CD14-positive monocyte (primary cell): ENCODE results near the gene HIGD2B. TPM values are rescaled to one million over a fixed set of nuclear protein-coding genes. Genes with fewer than 3 reads are reported as not detected.
A peak's percentile ranks its signal among the peaks of the same experiment; 100 is the strongest.

ENCODE experiments used
- DNase-seq, 3 donors: peaks; one replicate each; pipeline ENCODE4 v3.0.0-alpha.2; 2011 to 2022
- H2AFZ ChIP-seq: 2 replicates; pipeline ENCODE4 v1.6.0; 2012; ENCODE audit warnings: mild to moderate bottlenecking, low read depth, low read length, inconsistent platforms; ENCODE audit not compliant: insufficient read depth, poor library complexity, severe bottlenecking
- H3K27ac ChIP-seq, 2 donors: 1 replicate in 1 of 2; 2 replicates in 1 of 2; pipeline ENCODE4 v1.5.1; 2012 to 2013; ENCODE audit warnings: low read length in 2 of 2, control low read depth in 1 of 2, inconsistent platforms in 1 of 2, low read depth in 1 of 2, mild to moderate bottlenecking in 1 of 2
- H3K27me3 ChIP-seq, 2 donors: one replicate each; pipeline versions ENCODE4 v1.6.0 to v1.6.1; 2011 to 2013; ENCODE audit warnings: low read length in 2 of 2; ENCODE audit not compliant: control insufficient read depth in 2 of 2, insufficient read depth in 2 of 2
- H3K36me3 ChIP-seq, 2 donors: replicated peaks in 1 of 2; 1 replicate in 1 of 2; 2 replicates in 1 of 2; pipeline versions ENCODE4 v1.5.1 to v1.6.1; 2012 to 2013; ENCODE audit warnings: low read length in 2 of 2, control low read depth in 1 of 2, inconsistent platforms in 1 of 2, mild to moderate bottlenecking in 1 of 2; ENCODE audit not compliant: insufficient read depth in 2 of 2, control insufficient read depth in 1 of 2
- H3K4me1 ChIP-seq, 2 donors: 1 replicate in 1 of 2; 2 replicates in 1 of 2; pipeline versions ENCODE4 v1.5.1 to v1.6.1; 2012 to 2013; ENCODE audit warnings: low read length in 2 of 2, control low read depth in 1 of 2, inconsistent platforms in 1 of 2, mild to moderate bottlenecking in 1 of 2, moderate library complexity in 1 of 2; ENCODE audit not compliant: insufficient read depth in 2 of 2, control insufficient read depth in 1 of 2
- H3K4me2 ChIP-seq: replicated peaks from 2 replicates; pipeline ENCODE3; 2012; ENCODE audit warnings: low read length, moderate library complexity, mild to moderate bottlenecking; ENCODE audit not compliant: poor library complexity, severe bottlenecking; ENCODE audit errors: extremely low read depth
- H3K4me3 ChIP-seq, 3 experiments: fragments of 200-600 bp in 1 of 3; sonication (generic) in 1 of 3; replicated peaks in 1 of 3; 1 replicate in 2 of 3; 2 replicates in 1 of 3; pipeline ENCODE4 v1.5.1; 2011 to 2013; ENCODE audit warnings: low read length in 3 of 3, mild to moderate bottlenecking in 3 of 3, control low read depth in 2 of 3, low read depth in 2 of 3, inconsistent platforms in 1 of 3, moderate library complexity in 1 of 3
- H3K79me2 ChIP-seq: 2 replicates; pipeline ENCODE4 v1.6.0; 2012; ENCODE audit warnings: mild to moderate bottlenecking, control low read depth, inconsistent platforms, low read length, moderate library complexity; ENCODE audit not compliant: insufficient read depth
- H3K9ac ChIP-seq: 2 replicates; pipeline ENCODE4 v1.6.0; 2017; ENCODE audit warnings: low read length, mild to moderate bottlenecking; ENCODE audit not compliant: insufficient read depth, poor library complexity, severe bottlenecking
- H3K9me3 ChIP-seq, 2 donors: replicated peaks in 1 of 2; 1 replicate in 1 of 2; 2 replicates in 1 of 2; pipeline versions ENCODE4 v1.5.1 to v1.6.1; 2012 to 2013; ENCODE audit warnings: low read length in 2 of 2, control low read depth in 1 of 2; ENCODE audit not compliant: control insufficient read depth in 1 of 2, insufficient read depth in 1 of 2
- H4K20me1 ChIP-seq: 2 replicates; pipeline ENCODE4 v1.6.0; 2012; ENCODE audit warnings: mild to moderate bottlenecking, low read length, control low read depth, moderate library complexity; ENCODE audit not compliant: insufficient read depth
- H3K27ac Mint-ChIP-seq, 7 donors: one replicate each; pipeline ENCODE4 v1.8.0; 2020; ENCODE audit warnings: mild to moderate bottlenecking in 7 of 7, mixed read lengths in 7 of 7, moderate library complexity in 6 of 7, inconsistent platforms in 2 of 7
- H3K27me3 Mint-ChIP-seq, 3 donors: one replicate each; pipeline ENCODE4 v1.8.0; 2021 to 2022; ENCODE audit warnings: low read depth in 3 of 3, mild to moderate bottlenecking in 3 of 3, mixed read lengths in 3 of 3, moderate library complexity in 3 of 3, inconsistent platforms in 1 of 3
- H3K36me3 Mint-ChIP-seq, 2 donors: one replicate each; pipeline ENCODE4 v1.8.0; 2020; ENCODE audit warnings: mixed read lengths in 2 of 2, inconsistent platforms in 1 of 2, mild to moderate bottlenecking in 1 of 2
- H3K4me1 Mint-ChIP-seq: one replicate; pipeline ENCODE4 v1.8.0; 2020; ENCODE audit warnings: mild to moderate bottlenecking, mixed read lengths
- H3K4me3 Mint-ChIP-seq, 2 donors: one replicate each; pipeline ENCODE4 v1.8.0; 2020; ENCODE audit warnings: mild to moderate bottlenecking in 2 of 2, mixed read lengths in 2 of 2, moderate library complexity in 1 of 2
- H3K9me3 Mint-ChIP-seq, 7 donors: one replicate each; pipeline ENCODE4 v1.8.0; 2020 to 2022; ENCODE audit warnings: mixed read lengths in 7 of 7, mild to moderate bottlenecking in 6 of 7, moderate library complexity in 6 of 7, inconsistent platforms in 2 of 7
- WGBS: methylation state at CpG from one replicate; pipeline ENCODE4 v1.1.5; 2013; ENCODE audit warnings: missing lambda C conversion rate; ENCODE audit not compliant: insufficient coverage; 5-methylcytosine and 5-hydroxymethylcytosine counted together
- intact Hi-C, 2 donors: fragments of 100-400 bp; cut with micrococcal nuclease; formaldehyde crosslinking; loops; one replicate each; pipeline versions ENCODE4 v1.15.0 to v1.15.1; 2023
- polyA plus RNA-seq, 3 donors: library from polyadenylated mRNA; depleted of rRNA in 1 of 3; unstranded in 2 of 3; stranded (reverse) in 1 of 3; fragments of 300-500 nt in 2 of 3; fragments of >200 nt in 1 of 3; fragmentation: Illumina TruSeq in 2 of 3; gene quantifications; 1 replicate in 2 of 3; 2 replicates in 1 of 3; pipeline ENCODE4 v1.2.3, GENCODE V29; 2012 to 2021
- TF ChIP-seq, protein P1 (sequence below): fragments of 200-600 bp; IDR thresholded peaks from one replicate; pipeline ENCODE4 v1.8.0; 2022; ENCODE audit warnings: antibody characterized with exemption, mild to moderate bottlenecking

The HIGD2B gene
- polyA plus RNA-seq, 3 donors, result not detected

DNA sequence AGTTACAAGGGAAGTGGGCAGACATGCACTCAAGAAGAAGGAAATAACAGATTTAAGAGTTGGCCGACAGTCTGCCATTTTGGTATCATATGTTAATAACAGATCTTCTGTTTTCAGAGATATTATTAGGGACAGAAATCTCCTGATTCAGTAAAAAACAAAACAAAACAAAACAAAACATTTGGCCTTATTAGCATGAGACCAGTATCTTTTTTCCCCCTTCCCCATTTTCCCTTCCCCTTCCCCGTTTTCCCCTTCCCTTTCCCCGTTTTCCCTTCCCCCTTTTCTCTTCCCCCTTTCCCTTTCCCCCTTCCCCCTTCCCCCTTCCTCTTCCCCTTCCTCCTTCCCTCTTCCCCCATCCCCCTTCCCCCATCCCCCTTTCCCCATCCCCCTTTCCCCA is 39.5 kb upstream of the HIGD2B start:
- no peak overlapping the region for H3K4me3 ChIP-seq
- H3K4me2 ChIP-seq, result no peak overlapping the region
- Mint-ChIP-seq H3K4me3 (no peak overlapping the region), H3K9me3 (peaks cover 0 to 1% (median 0%) of the 10 kb centered on the region in 7 donors), H3K4me1 (no peaks in the 10 kb centered on the region), H3K27ac (peak overlapping the region in 1 of 7 donors; percentile 31), H3K27me3 (peaks cover 0 to 2% (median 0%) of the 10 kb centered on the region in 3 donors), H3K36me3 (peaks cover 0 to 4% of the 10 kb centered on the region in 2 donors)
- H3K27ac ChIP-seq, result no peak overlapping the region
- H3K27me3 ChIP-seq, result no peaks in the 10 kb centered on the region
- H4K20me1 ChIP-seq, result no peaks in the 10 kb centered on the region
- no peaks in the 10 kb centered on the region for H3K9me3 ChIP-seq
- DNase-seq, result no peak
- no peak overlapping the region for H2AFZ ChIP-seq
- no peaks in the 10 kb centered on the region for H3K79me2 ChIP-seq
- intact Hi-C loops, result loop anchor here in 1 of 2 donors (10.0 kb wide), 1 partner anchor 359 kb away; no protein-coding TSS in a partner anchor
- no peaks in the 10 kb centered on the region for H3K4me1 ChIP-seq
- H3K9ac ChIP-seq, result no peak overlapping the region
- no CpG with 5 or more reads among the region's 3 CpGs for WGBS
- no peaks in the 10 kb centered on the region for H3K36me3 ChIP-seq
- TF ChIP-seq, protein P1, sequence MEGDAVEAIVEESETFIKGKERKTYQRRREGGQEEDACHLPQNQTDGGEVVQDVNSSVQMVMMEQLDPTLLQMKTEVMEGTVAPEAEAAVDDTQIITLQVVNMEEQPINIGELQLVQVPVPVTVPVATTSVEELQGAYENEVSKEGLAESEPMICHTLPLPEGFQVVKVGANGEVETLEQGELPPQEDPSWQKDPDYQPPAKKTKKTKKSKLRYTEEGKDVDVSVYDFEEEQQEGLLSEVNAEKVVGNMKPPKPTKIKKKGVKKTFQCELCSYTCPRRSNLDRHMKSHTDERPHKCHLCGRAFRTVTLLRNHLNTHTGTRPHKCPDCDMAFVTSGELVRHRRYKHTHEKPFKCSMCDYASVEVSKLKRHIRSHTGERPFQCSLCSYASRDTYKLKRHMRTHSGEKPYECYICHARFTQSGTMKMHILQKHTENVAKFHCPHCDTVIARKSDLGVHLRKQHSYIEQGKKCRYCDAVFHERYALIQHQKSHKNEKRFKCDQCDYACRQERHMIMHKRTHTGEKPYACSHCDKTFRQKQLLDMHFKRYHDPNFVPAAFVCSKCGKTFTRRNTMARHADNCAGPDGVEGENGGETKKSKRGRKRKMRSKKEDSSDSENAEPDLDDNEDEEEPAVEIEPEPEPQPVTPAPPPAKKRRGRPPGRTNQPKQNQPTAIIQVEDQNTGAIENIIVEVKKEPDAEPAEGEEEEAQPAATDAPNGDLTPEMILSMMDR, result no peak

DNA sequence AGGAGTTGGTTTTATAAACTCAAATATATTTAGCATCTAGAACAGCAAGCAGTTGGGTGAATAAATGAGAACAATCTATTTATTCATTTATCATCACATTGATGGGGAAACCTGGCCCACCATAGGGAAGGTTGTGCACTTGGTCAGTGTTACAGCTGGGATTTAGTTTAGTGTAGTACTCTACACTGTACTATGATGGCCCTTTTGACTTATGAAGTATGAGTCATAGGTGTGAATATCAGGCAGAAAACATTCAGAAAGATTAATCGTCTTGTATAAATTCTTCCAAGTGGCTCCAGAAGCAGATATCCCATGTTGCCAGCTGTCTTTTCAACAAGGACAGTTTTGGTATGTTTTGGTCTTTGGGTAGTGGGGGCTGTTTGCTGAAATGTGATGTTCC is 38.0 kb upstream of the HIGD2B start:
- Mint-ChIP-seq H3K27ac (no peak overlapping the region), H3K27me3 (peaks cover 0 to 4% (median 2%) of the 10 kb centered on the region in 3 donors), H3K9me3 (peaks cover 0 to 1% (median 0%) of the 10 kb centered on the region in 7 donors), H3K4me3 (no peak overlapping the region), H3K36me3 (peaks cover 0 to 4% of the 10 kb centered on the region in 2 donors), H3K4me1 (no peaks in the 10 kb centered on the region)
- H3K9ac ChIP-seq, result no peak overlapping the region
- no peaks in the 10 kb centered on the region for H3K36me3 ChIP-seq
- intact Hi-C loops, result loop anchor here (5.0 to 10.0 kb wide), 2 partner anchors 361 to 548 kb away; no protein-coding TSS in a partner anchor
- no CpG with 5 or more reads among the region's 1 CpG for WGBS
- H3K9me3 ChIP-seq, result no peaks in the 10 kb centered on the region
- H4K20me1 ChIP-seq, result no peaks in the 10 kb centered on the region
- TF ChIP-seq, protein P1, result no peak
- no peaks in the 10 kb centered on the region for H3K27me3 ChIP-seq
- no peak overlapping the region for H3K4me3 ChIP-seq
- no peak overlapping the region for H3K4me2 ChIP-seq
- no peaks in the 10 kb centered on the region for H3K4me1 ChIP-seq
- no peak overlapping the region for H2AFZ ChIP-seq
- H3K27ac ChIP-seq, result no peak overlapping the region
- DNase-seq, result no peak
- no peaks in the 10 kb centered on the region for H3K79me2 ChIP-seq
